ENCODE data around the gene RFX8.

Gene RFX8

GRCh38 chr2:101474731-101475384 is at the start of gene RFX8:
RFX8 (minus strand) TSS chr2:101475112; CDS start chr2:101466848, 8,264 bp downstream.
- DNase-seq (ENCODE audit: low read depth), result peak; percentile 39
- no peak for TF ChIP-seq CTCF (IDR thresholded peaks at IDR 0.05; ENCODE audit: insufficient read depth, low read depth, low read length, missing control alignments)
- H3K4me3 ChIP-seq (ENCODE audit: low read length), result peak within 1 kb of the TSS; percentile 30

- DNase-seq (ENCODE audit: low read depth), result no peak
- H3K4me3 ChIP-seq (ENCODE audit: low read length), result no peak overlapping the region
- TF ChIP-seq CTCF (IDR thresholded peaks at IDR 0.05; ENCODE audit: insufficient read depth, low read depth, low read length, missing control alignments), result no peak
Observed at GRCh38 chr2:101521487-101521886, 46.6 kb upstream of the RFX8 start.

- TF ChIP-seq CTCF (IDR thresholded peaks at IDR 0.05; ENCODE audit: insufficient read depth, low read depth, low read length, missing control alignments), result no peak
- no peak overlapping the region for H3K4me3 ChIP-seq (ENCODE audit: low read length)
- DNase-seq (ENCODE audit: low read depth), result peak; percentile 77
Observed at GRCh38 chr2:101520246-101520645, 45.3 kb upstream of the RFX8 start.

DNA sequence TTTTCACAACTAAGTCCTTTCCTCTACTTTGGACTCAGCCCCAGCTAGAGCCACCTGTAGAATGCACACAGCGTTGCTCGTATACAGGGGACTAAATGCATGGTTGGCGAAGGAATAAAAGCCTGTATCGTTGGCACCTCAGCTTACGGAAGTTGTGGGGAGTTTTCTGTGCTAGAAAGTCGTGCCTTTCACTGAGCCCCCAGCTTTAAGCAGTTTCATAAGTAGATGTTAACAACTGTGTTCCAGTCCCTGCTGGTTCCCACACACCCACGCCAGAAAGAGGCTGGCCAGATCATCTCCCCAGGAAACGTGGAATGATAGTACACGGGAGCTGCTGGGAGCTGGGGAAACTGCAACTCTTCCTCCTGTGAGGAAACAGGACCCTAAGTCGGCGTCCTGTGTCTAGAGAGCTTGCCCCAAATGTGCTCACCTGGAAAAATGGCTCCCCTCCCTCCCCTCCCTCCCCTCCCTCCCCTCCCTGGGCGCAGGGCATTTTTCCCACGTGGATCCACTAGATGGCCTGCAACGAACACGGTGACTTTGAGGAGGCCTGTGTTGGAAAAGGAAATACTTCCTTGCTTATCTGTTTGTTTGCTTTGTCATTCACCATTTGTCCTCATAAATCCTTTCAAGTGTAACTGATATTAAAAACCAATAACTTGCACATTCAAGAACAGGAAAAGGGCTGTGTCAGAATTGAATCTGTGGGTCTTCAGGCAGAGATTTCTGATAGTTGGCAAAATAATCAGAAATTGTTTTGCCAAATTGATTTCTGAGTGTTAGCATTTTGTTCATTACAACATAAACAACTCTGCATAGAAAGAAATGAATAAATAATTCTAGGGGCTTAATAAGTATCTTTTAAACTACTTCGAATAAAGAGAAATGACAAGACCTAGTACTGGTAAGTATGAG is 43.9 kb upstream of the RFX8 start:
- TF ChIP-seq CTCF (IDR thresholded peaks at IDR 0.05; ENCODE audit: insufficient read depth, low read depth, low read length, missing control alignments), result peak; percentile 61
- H3K4me3 ChIP-seq (ENCODE audit: low read length), result no peak overlapping the region
- peak; percentile 69 for DNase-seq (ENCODE audit: low read depth)

- TF ChIP-seq CTCF (IDR thresholded peaks at IDR 0.05; ENCODE audit: insufficient read depth, low read depth, low read length, missing control alignments), result no peak
- peak; percentile 43 for DNase-seq (ENCODE audit: low read depth)
- no peak overlapping the region for H3K4me3 ChIP-seq (ENCODE audit: low read length)
Observed at GRCh38 chr2:101517758-101518271, 42.9 kb upstream of the RFX8 start.

GRCh38 chr2:101516823-101517690 is 42.1 kb upstream of the RFX8 start:
- DNase-seq (ENCODE audit: low read depth), result peak; percentile 96
- TF ChIP-seq CTCF (IDR thresholded peaks at IDR 0.05; ENCODE audit: insufficient read depth, low read depth, low read length, missing control alignments), result no peak
- H3K4me3 ChIP-seq (ENCODE audit: low read length), result no peak overlapping the region

All from epithelial cell of esophagus (primary cell).